H9 (cell line): ENCODE results near the gene IGFBP5. TPM values are rescaled to one million over a fixed set of nuclear protein-coding genes. Genes with fewer than 3 reads are reported as not detected.

ENCODE experiments used
- DNase-seq: peaks from one replicate; pipeline ENCODE4 v3.0.0-alpha.2; 2017
- H2AFZ ChIP-seq: one replicate; pipeline ENCODE4 v1.6.1; 2013; ENCODE audit warnings: mild to moderate bottlenecking, low read length, control low read depth, moderate library complexity
- H2AK5ac ChIP-seq: 2 replicates; pipeline ENCODE4 v1.6.1; 2013; ENCODE audit warnings: low read length, control low read depth, mixed read lengths; ENCODE audit not compliant: insufficient read length
- H2BK120ac ChIP-seq: one replicate; pipeline ENCODE4 v1.6.1; 2013; ENCODE audit warnings: low read depth, mild to moderate bottlenecking, low read length, control low read depth, inconsistent platforms; ENCODE audit not compliant: poor library complexity, severe bottlenecking
- H2BK12ac ChIP-seq: 2 replicates; pipeline ENCODE4 v1.6.1; 2013; ENCODE audit warnings: low read length, control low read depth, mixed read lengths, low read depth; ENCODE audit not compliant: insufficient read length
- H2BK15ac ChIP-seq: 2 replicates; pipeline ENCODE4 v1.6.1; 2013; ENCODE audit warnings: low read depth, low read length, control low read depth
- H2BK20ac ChIP-seq: one replicate; pipeline ENCODE4 v1.6.1; 2013; ENCODE audit warnings: low read depth, mild to moderate bottlenecking, low read length, control low read depth, inconsistent platforms; ENCODE audit not compliant: poor library complexity, severe bottlenecking
- H2BK5ac ChIP-seq: 2 replicates; pipeline ENCODE4 v1.6.1; 2013; ENCODE audit warnings: low read length, control low read depth, mixed read lengths; ENCODE audit not compliant: insufficient read length
- H3K14ac ChIP-seq: 2 replicates; pipeline ENCODE4 v1.6.1; 2013; ENCODE audit warnings: low read length, control low read depth; ENCODE audit not compliant: insufficient read depth
- H3K18ac ChIP-seq: 2 replicates; pipeline ENCODE4 v1.6.1; 2013; ENCODE audit warnings: low read depth, mild to moderate bottlenecking, mixed read lengths, low read length, control low read depth; ENCODE audit not compliant: insufficient read length
- H3K23ac ChIP-seq: 2 replicates; pipeline ENCODE4 v1.6.1; 2013; ENCODE audit warnings: low read length, control low read depth, mixed read lengths, low read depth; ENCODE audit not compliant: insufficient read length
- H3K23me2 ChIP-seq: 2 replicates; pipeline ENCODE4 v1.6.1; 2013; ENCODE audit warnings: low read depth, mild to moderate bottlenecking, mixed read lengths, low read length, control low read depth; ENCODE audit not compliant: insufficient read length, poor library complexity, severe bottlenecking
- H3K27ac ChIP-seq: 2 replicates; pipeline ENCODE4 v1.5.1; 2013; ENCODE audit warnings: low read length, control low read depth, mixed read lengths, low read depth; ENCODE audit not compliant: insufficient read length
- H3K27me3 ChIP-seq: 2 replicates; pipeline ENCODE4 v1.6.1; 2013; ENCODE audit warnings: low read length, control low read depth, inconsistent platforms; ENCODE audit not compliant: insufficient read depth
- H3K4ac ChIP-seq: 2 replicates; pipeline ENCODE4 v1.6.1; 2013; ENCODE audit warnings: low read depth, mild to moderate bottlenecking, control low read depth, inconsistent platforms, low read length, moderate library complexity
- H3K4me1 ChIP-seq: 2 replicates; pipeline ENCODE4 v1.6.1; 2013; ENCODE audit warnings: low read length, control low read depth, inconsistent platforms; ENCODE audit not compliant: insufficient read depth
- H3K4me2 ChIP-seq: 2 replicates; pipeline ENCODE4 v1.6.1; 2013; ENCODE audit warnings: low read length, control low read depth, mixed read lengths; ENCODE audit not compliant: insufficient read length, insufficient read depth
- H3K56ac ChIP-seq: 2 replicates; pipeline ENCODE4 v1.6.1; 2013; ENCODE audit warnings: low read depth, mild to moderate bottlenecking, mixed read lengths, low read length, control low read depth; ENCODE audit not compliant: insufficient read length
- H3K79me1 ChIP-seq: 2 replicates; pipeline ENCODE4 v1.6.1; 2013; ENCODE audit warnings: low read depth, mild to moderate bottlenecking, moderate library complexity, low read length, control low read depth, inconsistent platforms; ENCODE audit not compliant: insufficient read depth, poor library complexity, severe bottlenecking
- H3K79me2 ChIP-seq: 2 replicates; pipeline ENCODE4 v1.6.1; 2013; ENCODE audit warnings: low read length, control low read depth, inconsistent platforms; ENCODE audit not compliant: insufficient read depth
- H3K9ac ChIP-seq: 2 replicates; pipeline ENCODE4 v1.6.1; 2013; ENCODE audit warnings: low read length, control low read depth, mixed read lengths; ENCODE audit not compliant: insufficient read length; ENCODE audit errors: extremely low read depth
- H3K9me3 ChIP-seq: one replicate; pipeline ENCODE4 v1.6.1; 2013; ENCODE audit warnings: low read depth, low read length, inconsistent platforms; ENCODE audit not compliant: control insufficient read depth
- H3T11ph ChIP-seq: one replicate; pipeline ENCODE4 v1.6.1; 2013; ENCODE audit warnings: mild to moderate bottlenecking, low read length, control low read depth, inconsistent platforms
- H4K20me1 ChIP-seq: one replicate; pipeline ENCODE4 v1.6.1; 2013; ENCODE audit not compliant: control insufficient read depth, insufficient read length, insufficient read depth
- H4K5ac ChIP-seq: 2 replicates; pipeline ENCODE4 v1.6.1; 2013; ENCODE audit warnings: low read depth, mild to moderate bottlenecking, mixed read lengths, low read length, control low read depth; ENCODE audit not compliant: insufficient read length
- H4K8ac ChIP-seq: replicated peaks from 2 replicates; pipeline ENCODE4 v1.6.1; 2013; ENCODE audit warnings: low read length, control low read depth, mixed read lengths, low read depth; ENCODE audit not compliant: insufficient read length
- H4K91ac ChIP-seq: 2 replicates; pipeline ENCODE4 v1.6.1; 2013; ENCODE audit warnings: low read depth, mild to moderate bottlenecking, moderate library complexity, mixed read lengths, low read length, control low read depth; ENCODE audit not compliant: insufficient read length
- H3K27ac Mint-ChIP-seq, 3 experiments: 2 replicates in 2 of 3; 3 replicates in 1 of 3; pipeline ENCODE4 v1.8.0; 2020 to 2021; ENCODE audit warnings: mixed read lengths in 3 of 3, mild to moderate bottlenecking in 1 of 3, moderate library complexity in 1 of 3
- H3K27me3 Mint-ChIP-seq: 2 replicates; pipeline ENCODE4 v1.8.0; 2021; ENCODE audit warnings: low read depth, mild to moderate bottlenecking, moderate library complexity, mixed read lengths
- H3K36me3 Mint-ChIP-seq, 3 experiments: 2 replicates in 2 of 3; 3 replicates in 1 of 3; pipeline ENCODE4 v1.8.0; 2020 to 2021; ENCODE audit warnings: low read depth in 3 of 3, mixed read lengths in 3 of 3; ENCODE audit not compliant: insufficient read depth in 1 of 3
- H3K4me1 Mint-ChIP-seq, 2 experiments: 2 replicates each; pipeline ENCODE4 v1.8.0; 2020; ENCODE audit warnings: mixed read lengths in 2 of 2
- H3K4me3 Mint-ChIP-seq, 2 experiments: 2 replicates in 1 of 2; 3 replicates in 1 of 2; pipeline ENCODE4 v1.8.0; 2020 to 2021; ENCODE audit warnings: mild to moderate bottlenecking in 2 of 2, mixed read lengths in 2 of 2, moderate library complexity in 1 of 2
- H3K9me3 Mint-ChIP-seq, 2 experiments: 2 replicates in 1 of 2; 3 replicates in 1 of 2; pipeline ENCODE4 v1.8.0; 2020; ENCODE audit warnings: mild to moderate bottlenecking in 2 of 2, mixed read lengths in 2 of 2, moderate library complexity in 1 of 2
- WGBS: extraction: QIAGEN DNeasy Blood & Tissue Kit; methylation state at CpG from one replicate; pipeline ENCODE4 v1.1.7; 2013; ENCODE audit warnings: missing lambda C conversion rate, low lambda C conversion rate, mixed read lengths; ENCODE audit not compliant: insufficient read length; ENCODE audit errors: extremely low coverage; 5-methylcytosine and 5-hydroxymethylcytosine counted together
- total RNA-seq: library from RNA; stranded (reverse); gene quantifications from 2 replicates; pipeline ENCODE4 v1.2.1, GENCODE V29; 2021
- TF ChIP-seq, protein P1 (sequence below): fragments of 200-600 bp; sonication (generic); conservative IDR thresholded peaks from 3 replicates; pipeline ENCODE4 v1.8.0; 2021; ENCODE audit warnings: antibody characterized with exemption, mild to moderate bottlenecking

Gene IGFBP5
- total RNA-seq, 1 experiment from 2014 or later, result 0.90 TPM

DNA sequence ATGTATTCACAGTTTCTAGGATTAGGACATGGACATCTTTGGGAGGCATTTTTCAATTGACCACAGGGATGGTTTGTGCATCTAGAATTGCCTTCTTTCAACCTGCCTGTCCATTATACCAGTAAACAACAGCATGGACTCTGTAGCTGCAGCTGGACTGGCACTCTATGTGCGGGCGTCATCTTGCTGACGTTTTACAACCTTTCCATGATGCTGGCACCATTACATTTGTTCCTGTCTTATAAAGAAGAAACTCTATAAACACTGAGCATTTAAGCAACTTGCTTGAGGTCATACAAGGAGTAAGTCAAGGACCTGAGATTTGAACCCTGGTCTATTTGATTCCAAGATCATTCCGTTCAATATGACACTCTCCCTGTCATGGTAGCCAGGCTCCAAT, 25.4 kb upstream of the IGFBP5 start:
- H3K4me1 ChIP-seq, result no peaks in the 10 kb centered on the region
- H2BK15ac ChIP-seq, result no peak overlapping the region
- peaks cover 2% of the 10 kb centered on the region for H4K20me1 ChIP-seq
- TF ChIP-seq, protein P1, sequence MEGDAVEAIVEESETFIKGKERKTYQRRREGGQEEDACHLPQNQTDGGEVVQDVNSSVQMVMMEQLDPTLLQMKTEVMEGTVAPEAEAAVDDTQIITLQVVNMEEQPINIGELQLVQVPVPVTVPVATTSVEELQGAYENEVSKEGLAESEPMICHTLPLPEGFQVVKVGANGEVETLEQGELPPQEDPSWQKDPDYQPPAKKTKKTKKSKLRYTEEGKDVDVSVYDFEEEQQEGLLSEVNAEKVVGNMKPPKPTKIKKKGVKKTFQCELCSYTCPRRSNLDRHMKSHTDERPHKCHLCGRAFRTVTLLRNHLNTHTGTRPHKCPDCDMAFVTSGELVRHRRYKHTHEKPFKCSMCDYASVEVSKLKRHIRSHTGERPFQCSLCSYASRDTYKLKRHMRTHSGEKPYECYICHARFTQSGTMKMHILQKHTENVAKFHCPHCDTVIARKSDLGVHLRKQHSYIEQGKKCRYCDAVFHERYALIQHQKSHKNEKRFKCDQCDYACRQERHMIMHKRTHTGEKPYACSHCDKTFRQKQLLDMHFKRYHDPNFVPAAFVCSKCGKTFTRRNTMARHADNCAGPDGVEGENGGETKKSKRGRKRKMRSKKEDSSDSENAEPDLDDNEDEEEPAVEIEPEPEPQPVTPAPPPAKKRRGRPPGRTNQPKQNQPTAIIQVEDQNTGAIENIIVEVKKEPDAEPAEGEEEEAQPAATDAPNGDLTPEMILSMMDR, result no peak
- H2BK12ac ChIP-seq, result no peak overlapping the region
- no peak overlapping the region for H3K23ac ChIP-seq
- Mint-ChIP-seq H3K9me3 (no peaks in the 10 kb centered on the region), H3K27me3 (peaks cover 6% of the 10 kb centered on the region), H3K4me1 (peaks cover 5 to 7% of the 10 kb centered on the region in 2 experiments), H3K27ac (no peak overlapping the region), H3K36me3 (no peaks in the 10 kb centered on the region; a peak in 1 of 7 replicates), H3K4me3 (no peak overlapping the region)
- no peak overlapping the region for H2AFZ ChIP-seq
- H3K23me2 ChIP-seq, result no peaks in the 10 kb centered on the region
- no peak overlapping the region for H3K4ac ChIP-seq
- H2BK120ac ChIP-seq, result no peak overlapping the region
- H4K5ac ChIP-seq, result no peak overlapping the region
- no peak for DNase-seq
- H3K4me2 ChIP-seq, result no peak overlapping the region
- no peak overlapping the region for H2BK5ac ChIP-seq
- no peak overlapping the region for H2AK5ac ChIP-seq
- no peak overlapping the region for H3T11ph ChIP-seq
- H3K9me3 ChIP-seq, result no peaks in the 10 kb centered on the region
- no CpG with 5 or more reads among the region's 4 CpGs for WGBS
- H3K79me1 ChIP-seq, result no peaks in the 10 kb centered on the region
- no peaks in the 10 kb centered on the region for H3K79me2 ChIP-seq
- no peak overlapping the region for H4K91ac ChIP-seq
- H3K14ac ChIP-seq, result no peak overlapping the region
- H4K8ac ChIP-seq, result no peak overlapping the region
- H3K18ac ChIP-seq, result no peak overlapping the region
- no peak overlapping the region for H3K9ac ChIP-seq
- H3K27me3 ChIP-seq, result no peaks in the 10 kb centered on the region
- no peak overlapping the region for H3K56ac ChIP-seq
- no peak overlapping the region for H2BK20ac ChIP-seq
- no peak overlapping the region for H3K27ac ChIP-seq
